GM12878 (cell line): Measurements from ENCODE around the gene SEMA3C. TPM values are rescaled to one million over a fixed set of nuclear protein-coding genes. Genes with fewer than 3 reads are reported as not detected.

Experiments
- ATAC-seq: fragments of 200-7000 bp; cut with Tn5 transposase; 3 replicates; pipeline ENCODE4 v1.9.1; 2020; ENCODE audit warnings: mild to moderate bottlenecking, moderate library complexity
- BruUV-seq: library from RNA; stranded (reverse); fragments of 400-500 nt; replicated peaks from 2 replicates; lab custom pipeline; 2021; lab: Mats Ljungman, UMichigan
- CTCF ChIA-PET: fragments of 300-600 bp; sonication (Branson Sonifier 250); formaldehyde crosslinking; extraction: SDS; loops from one replicate; lab custom pipeline; 2021; ENCODE audit warnings: inconsistent platforms; lab: Yijun Ruan, JAX
- POLR2A ChIA-PET: fragments of 350-600 bp; formaldehyde crosslinking; extraction: SDS; loops from one replicate; lab custom pipeline; 2021; ENCODE audit warnings: inconsistent platforms; lab: Charles Lee
- RAD21 ChIA-PET: fragments of 300-600 bp; sonication (Branson Sonifier 250); formaldehyde crosslinking; loops from one replicate; lab custom pipeline; 2023; ENCODE audit warnings: antibody characterized with exemption; ENCODE audit not compliant: unreplicated experiment; lab: Charles Lee
- SMC1A ChIA-PET: fragments of 300-600 bp; sonication (Branson Sonifier 250); formaldehyde crosslinking; loops from one replicate; lab custom pipeline; 2023; ENCODE audit not compliant: unreplicated experiment, uncharacterized antibody; lab: Charles Lee
- DNase-seq: peaks from one replicate; pipeline ENCODE4 v3.0.0-alpha.2; 2011; ENCODE audit warnings: low read depth, low spot score
- FAIRE-seq: peaks from 3 replicates; lab custom pipeline; 2011; peaks lifted over from hg19 to GRCh38; lab: Jason Lieb, UNC
- H2AFZ ChIP-seq: 2 replicates; pipeline ENCODE4 v1.6.0; 2011; ENCODE audit warnings: low read depth, low read length, control low read depth; ENCODE audit not compliant: control insufficient read depth
- H3K27ac ChIP-seq: 2 replicates; pipeline ENCODE4 v1.5.1; 2011; ENCODE audit warnings: control low read depth; ENCODE audit not compliant: control insufficient read depth, insufficient read depth
- H3K27me3 ChIP-seq, 2 experiments: replicated peaks in 1 of 2; 2 replicates each; pipeline versions ENCODE4 v1.6.0 to v1.6.1; 2011; ENCODE audit warnings: low read length in 1 of 2; ENCODE audit not compliant: control insufficient read depth in 2 of 2, insufficient read depth in 2 of 2
- H3K36me3 ChIP-seq, 2 experiments: 2 replicates each; pipeline ENCODE4 v1.5.1; 2011; ENCODE audit warnings: low read length in 1 of 2; ENCODE audit not compliant: control insufficient read depth in 2 of 2, insufficient read depth in 2 of 2
- H3K4me1 ChIP-seq: 2 replicates; pipeline ENCODE4 v1.6.1; 2011; ENCODE audit warnings: mild to moderate bottlenecking, low read length, moderate library complexity, mixed read lengths; ENCODE audit not compliant: control insufficient read depth, insufficient read depth
- H3K4me2 ChIP-seq: 2 replicates; pipeline ENCODE4 v1.6.0; 2011; ENCODE audit warnings: control low read depth; ENCODE audit not compliant: control insufficient read depth, insufficient read depth
- H3K4me3 ChIP-seq: fragments of 200-600 bp; sonication (generic); 2 replicates; pipeline ENCODE4 v1.5.1; 2016
- H3K79me2 ChIP-seq: 2 replicates; pipeline ENCODE4 v1.6.0; 2011; ENCODE audit warnings: low read length; ENCODE audit not compliant: control insufficient read depth, insufficient read depth
- H3K9ac ChIP-seq: 2 replicates; pipeline ENCODE4 v1.8.0; 2011; ENCODE audit warnings: low read length, control low read depth, mixed read lengths; ENCODE audit not compliant: control insufficient read depth, insufficient read depth
- H3K9me3 ChIP-seq: replicated peaks from 3 replicates; pipeline ENCODE4 v1.5.1; 2011; ENCODE audit warnings: mild to moderate bottlenecking, low read length; ENCODE audit not compliant: control insufficient read depth, insufficient read depth
- H4K20me1 ChIP-seq: 2 replicates; pipeline ENCODE4 v1.6.0; 2011; ENCODE audit not compliant: control insufficient read depth, insufficient read depth
- BHLHE40 ChIP-seq, 2 experiments: fragments of 450-650 bp in 1 of 2; IDR thresholded peaks; 2 replicates each; pipeline ENCODE4 v1.6.1; 2011 to 2017; ENCODE audit warnings: low read depth in 2 of 2, borderline replicate concordance in 1 of 2, improper control_type of control experiment in 1 of 2, low read length in 1 of 2, mild to moderate bottlenecking in 1 of 2
- KLF5 ChIP-seq: fragments of 450-650 bp; IDR thresholded peaks from 2 replicates; pipeline ENCODE4 v1.6.1; 2014; ENCODE audit warnings: mild to moderate bottlenecking; ENCODE audit not compliant: partially characterized antibody
- MEF2B ChIP-seq: fragments of 450-650 bp; IDR thresholded peaks from 2 replicates; pipeline ENCODE4 v1.6.1; 2018; ENCODE audit warnings: mild to moderate bottlenecking, moderate library complexity; ENCODE audit not compliant: partially characterized antibody, poor library complexity, severe bottlenecking
- POLR2A ChIP-seq: IDR thresholded peaks from 2 replicates; pipeline ENCODE4 v1.6.1; 2011; ENCODE audit warnings: low read depth, mild to moderate bottlenecking, low read length
- SMAD1 ChIP-seq: fragments of 450-650 bp; IDR thresholded peaks from 2 replicates; pipeline ENCODE4 v1.6.1; 2018; ENCODE audit warnings: mild to moderate bottlenecking, low read depth; ENCODE audit not compliant: partially characterized antibody
- ZNF207 ChIP-seq: fragments of 450-650 bp; IDR thresholded peaks from 2 replicates; pipeline ENCODE4 v1.6.1; 2014; ENCODE audit warnings: antibody characterized with exemption, mild to moderate bottlenecking, borderline replicate concordance
- ZNF24 ChIP-seq: fragments of 450-650 bp; IDR thresholded peaks from 2 replicates; pipeline ENCODE4 v1.6.1; 2017; ENCODE audit warnings: antibody characterized with exemption, mild to moderate bottlenecking
- WGBS: methylation state at CpG from one replicate; pipeline ENCODE4 v1.1.6; 2016; ENCODE audit warnings: low lambda C conversion rate; ENCODE audit not compliant: insufficient replicate concordance, insufficient coverage; ENCODE audit errors: missing lambda C conversion rate; 5-methylcytosine and 5-hydroxymethylcytosine counted together
- in situ Hi-C: fragments of 300-500 bp; cut with MboI; formaldehyde crosslinking; loops from 9 replicates; pipeline ENCODE4 v1.14.3; 2018; ENCODE audit warnings: mixed read lengths
- intact Hi-C: fragments of 100-400 bp; cut with micrococcal nuclease; formaldehyde crosslinking; loops from one replicate; pipeline ENCODE4 v1.14.2; 2022; ENCODE audit not compliant: unreplicated experiment
- polyA plus RNA-seq, 11 experiments: library from polyadenylated mRNA; depleted of rRNA in 4 of 11; unstranded in 6 of 11; stranded (reverse) in 5 of 11; fragments of >200 nt; fragmentation: Nextera tagmentation in 4 of 11; fragmentation: Illumina TruSeq in 1 of 11; extraction: Ambion mirVana in 4 of 11; extraction: Trizol in 1 of 11; gene quantifications; 1 replicate in 1 of 11; 2 replicates in 10 of 11; pipeline versions ENCODE4 v1.2.1 to v1.2.3, GENCODE V29; 2011 to 2016; ENCODE audit warnings: inconsistent platforms in 2 of 11, missing spikeins in 2 of 11, low read depth in 1 of 11
- total RNA-seq, 4 experiments: library from RNA; depleted of rRNA in 3 of 4; stranded (reverse); fragments of >200 nt in 3 of 4; fragmentation: Illumina TruSeq in 1 of 4; extraction: Trizol in 1 of 4; gene quantifications; 2 replicates each; pipeline versions ENCODE4 v1.2.1 to v1.2.3, GENCODE V29; 2013 to 2021

SEMA3C gene
- total and polyA plus RNA-seq, 10 of the 15 experiments (the other 5 are each of a cell fraction or from before 2014, with no cell fraction given) = 0.01 to 0.41 (median 0.11) TPM; not detected in 6

- FAIRE-seq = no peak
- no peak overlapping the region for H2AFZ ChIP-seq
These were observed 35.3 kb upstream of the SEMA3C start for GRCh38 chr7:80954191-80954590.

DNA sequence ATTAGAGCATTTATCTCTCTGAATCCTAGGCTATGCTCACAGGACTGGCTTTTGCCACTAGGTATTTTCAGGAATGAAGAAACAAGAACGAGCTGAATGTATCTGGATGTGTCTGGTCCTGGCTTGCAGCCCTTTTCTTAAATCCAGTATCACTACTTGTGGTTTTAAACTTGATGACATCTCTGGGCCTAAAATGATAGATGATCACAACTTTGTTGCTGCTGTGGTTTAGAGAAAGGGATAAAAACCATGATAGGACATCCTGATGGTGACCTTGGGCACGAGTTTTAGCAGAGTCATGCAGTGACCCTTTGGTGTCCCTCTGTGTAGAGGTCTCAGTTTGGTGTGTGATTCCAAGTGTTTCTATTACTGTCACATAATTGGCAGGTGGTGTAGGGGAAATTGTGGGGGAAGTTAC, 31.7 kb upstream of the SEMA3C start:
- no peaks in the 10 kb centered on the region for H4K20me1 ChIP-seq
- no peak for TF ChIP-seq ZNF207
- TF ChIP-seq BHLHE40 (IDR thresholded peaks at IDR 0.05; ENCODE audit: borderline replicate concordance in 1 of 2, low read depth in 2 of 2, low read length in 1 of 2) = 0 out of 4 replicates have a peak, but pooled peaks of 1 of the 2 experiments have one; percentile 14
- no peak for TF ChIP-seq ZNF24
- ATAC-seq (no peak; the same call in 2 of the 3 replicates), DNase-seq (no peak), FAIRE-seq (no peak)
- intact Hi-C loops (no loop called here), in situ Hi-C loops (no loop called here)
- H3K4me2 ChIP-seq = no peak overlapping the region
- no TSS peak for BruUV-seq
- H2AFZ ChIP-seq = no peak overlapping the region
- H3K9ac ChIP-seq = no peak overlapping the region
- POLR2A ChIA-PET = no interaction called here
- no peaks in the 10 kb centered on the region for H3K36me3 ChIP-seq
- CTCF ChIA-PET = no interaction called here
- SMC1A ChIA-PET = no interaction called here
- H3K79me2 ChIP-seq = no peaks in the 10 kb centered on the region
- WGBS = 0% methylated on average over 2 of the region's 2 CpGs
- H3K4me1 ChIP-seq = no peaks in the 10 kb centered on the region
- no peak overlapping the region for H3K27ac ChIP-seq
- no peaks in the 10 kb centered on the region for H3K9me3 ChIP-seq
- no peak overlapping the region for H3K4me3 ChIP-seq
- H3K27me3 ChIP-seq = no peaks in the 10 kb centered on the region
- RAD21 ChIA-PET = no interaction called here

More at GRCh38 chr7:80954191-80954590, 35.3 kb upstream of the SEMA3C start:
- Histone ChIP-seq H3K4me1 (no peaks in the 10 kb centered on the region), H3K4me2 (no peak overlapping the region), H3K9me3 (no peaks in the 10 kb centered on the region), H3K36me3 (no peaks in the 10 kb centered on the region), H3K79me2 (no peaks in the 10 kb centered on the region), H3K27me3 (no peaks in the 10 kb centered on the region), H3K4me3 (no peak overlapping the region)
- no peak for ATAC-seq
- WGBS = 0% methylated on average over 1 of the region's 1 CpG
- no TSS peak for BruUV-seq
- in situ Hi-C loops = no loop called here
- ChIA-PET SMC1A (interaction anchor here (0.6 kb wide), 1 partner anchor 96 kb away, joined by 3 read pairs; no protein-coding TSS in a partner anchor), POLR2A (no interaction called here), CTCF (no interaction called here), RAD21 (no interaction called here)
- no peak for DNase-seq
- no peak for TF ChIP-seq MEF2B
- no peak for TF ChIP-seq POLR2A
- no peak for TF ChIP-seq KLF5
- no peak for TF ChIP-seq SMAD1
- TF ChIP-seq, all 136 proteins: peak for 0
- intact Hi-C loops = no loop called here
- Histone ChIP-seq H3K9ac (no peak overlapping the region), H4K20me1 (no peaks in the 10 kb centered on the region), H3K27ac (no peak overlapping the region)
